Measurements from ENCODE around the gene AKR1A1. TPM values are rescaled to one million over a fixed set of nuclear protein-coding genes. Genes with fewer than 3 reads are reported as not detected.

AKR1A1 gene
- total RNA-seq, 2 donors from 2014 or later: 200 to 239 TPM

DNA sequence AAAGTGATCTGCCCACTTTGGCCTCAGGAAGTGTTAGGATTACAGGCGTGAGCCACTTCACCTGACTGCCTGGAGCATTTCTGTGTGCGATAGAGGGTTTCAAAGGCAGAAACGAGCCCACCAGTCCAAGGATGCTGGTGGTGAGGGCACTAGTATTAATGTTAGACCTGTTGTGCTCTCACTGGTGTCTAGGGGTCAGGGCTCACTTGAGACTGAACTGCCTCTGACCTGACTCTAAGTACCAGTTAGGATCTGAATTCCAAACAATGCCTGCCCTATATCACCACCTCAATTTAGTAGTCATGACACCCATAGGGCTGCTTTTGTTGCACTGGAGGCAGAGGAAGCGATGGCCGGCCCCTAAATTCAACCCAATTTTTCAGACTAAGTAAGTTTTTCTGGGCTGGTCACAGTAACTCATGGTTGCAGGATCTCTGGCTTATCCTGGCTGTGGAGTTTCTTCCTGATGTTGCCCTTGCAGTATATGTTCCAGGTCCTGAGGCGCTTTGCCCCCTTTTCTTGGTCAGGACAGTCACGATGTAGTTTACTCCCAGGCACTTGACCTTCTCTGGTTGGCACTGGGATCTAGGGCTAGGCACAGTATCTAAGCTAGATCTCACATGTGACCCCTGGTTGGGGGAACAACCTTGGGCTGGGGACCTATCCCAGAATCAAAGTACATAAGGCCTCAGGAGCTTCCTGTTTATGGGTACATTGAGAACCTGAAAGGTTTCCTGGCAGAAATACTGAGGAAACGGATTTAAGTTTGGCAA, 68.7 kb downstream of the AKR1A1 start:
- no peaks in the 10 kb centered on the region for H3K27me3 ChIP-seq (ENCODE audit: control insufficient read depth, insufficient read depth, low read length, poor library complexity, severe bottlenecking)
- Mint-ChIP-seq H3K4me1 (no peaks in the 10 kb centered on the region), H3K36me3 (ENCODE audit: low read depth) (peaks cover 57% of the 10 kb centered on the region), H3K27ac (peak overlapping the region; percentile 45), H3K4me3 (no peak overlapping the region), H3K9me3 (no peaks in the 10 kb centered on the region), H3K27me3 (ENCODE audit: insufficient read depth) (no peaks in the 10 kb centered on the region)
- peaks cover 58% of the 10 kb centered on the region for H3K36me3 ChIP-seq (ENCODE audit: control insufficient read depth, insufficient read depth, low read length)
- WGBS, 2 experiments (ENCODE audit: insufficient coverage in 1 of 2, insufficient read length in 1 of 2): 81 to 83% methylated on average over 7 to 8 of the region's 8 CpGs
- no peaks in the 10 kb centered on the region for H3K9me3 ChIP-seq (ENCODE audit: control insufficient read depth, low read length)
- H3K4me1 ChIP-seq (ENCODE audit: control insufficient read depth, insufficient read depth, low read length): no peaks in the 10 kb centered on the region
- peak overlapping the region; percentile 19 for H3K27ac ChIP-seq (ENCODE audit: low read depth, low read length)
- no peak overlapping the region for H3K9ac ChIP-seq (ENCODE audit: extremely low read depth, low read length, poor library complexity, severe bottlenecking)
- H3K4me3 ChIP-seq (ENCODE audit: low read length): no peak overlapping the region
- DNase-seq: peak; percentile 58
- TF ChIP-seq, protein P1, sequence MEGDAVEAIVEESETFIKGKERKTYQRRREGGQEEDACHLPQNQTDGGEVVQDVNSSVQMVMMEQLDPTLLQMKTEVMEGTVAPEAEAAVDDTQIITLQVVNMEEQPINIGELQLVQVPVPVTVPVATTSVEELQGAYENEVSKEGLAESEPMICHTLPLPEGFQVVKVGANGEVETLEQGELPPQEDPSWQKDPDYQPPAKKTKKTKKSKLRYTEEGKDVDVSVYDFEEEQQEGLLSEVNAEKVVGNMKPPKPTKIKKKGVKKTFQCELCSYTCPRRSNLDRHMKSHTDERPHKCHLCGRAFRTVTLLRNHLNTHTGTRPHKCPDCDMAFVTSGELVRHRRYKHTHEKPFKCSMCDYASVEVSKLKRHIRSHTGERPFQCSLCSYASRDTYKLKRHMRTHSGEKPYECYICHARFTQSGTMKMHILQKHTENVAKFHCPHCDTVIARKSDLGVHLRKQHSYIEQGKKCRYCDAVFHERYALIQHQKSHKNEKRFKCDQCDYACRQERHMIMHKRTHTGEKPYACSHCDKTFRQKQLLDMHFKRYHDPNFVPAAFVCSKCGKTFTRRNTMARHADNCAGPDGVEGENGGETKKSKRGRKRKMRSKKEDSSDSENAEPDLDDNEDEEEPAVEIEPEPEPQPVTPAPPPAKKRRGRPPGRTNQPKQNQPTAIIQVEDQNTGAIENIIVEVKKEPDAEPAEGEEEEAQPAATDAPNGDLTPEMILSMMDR (conservative IDR thresholded peaks at IDR 0.05): no peak

Other genes starting within 250 kb of the AKR1A1 start
- gene HPDL, start 223.9 kb upstream of the AKR1A1 start, total RNA-seq: 10 to 100 TPM in 1 of 2 donors, 1 to 10 TPM in 1; 7.8 to 10.1 TPM
- 10 to 100 TPM in 1 of 2 donors, 1 to 10 TPM in 1; 9.6 to 16.7 TPM for gene TOE1, start 210.7 kb upstream of the AKR1A1 start, total RNA-seq
- gene MUTYH, start 210.4 kb upstream of the AKR1A1 start, total RNA-seq: 10 to 100 TPM; 60.5 to 60.9 TPM
- 10 to 100 TPM in 1 of 2 donors, 1 to 10 TPM in 1; 9.7 to 10.3 TPM for gene TESK2, start 59.7 kb upstream of the AKR1A1 start, total RNA-seq
- gene CCDC163, start 50.8 kb upstream of the AKR1A1 start, total RNA-seq: 1 to 10 TPM; 2.8 to 8.3 TPM
- 1 to 10 TPM; 7.1 to 7.7 TPM for gene MMACHC, start 50.5 kb upstream of the AKR1A1 start, total RNA-seq
- gene PRDX1, start 28.9 kb upstream of the AKR1A1 start, total RNA-seq: 100 to 1,000 TPM; 872 to 949 TPM
- gene NASP, start 33.2 kb downstream of the AKR1A1 start, total RNA-seq: 100 to 1,000 TPM; 368 to 385 TPM
- gene CCDC17, start 73.2 kb downstream of the AKR1A1 start, total RNA-seq: 1 to 10 TPM; 2.5 to 5.1 TPM
- gene GPBP1L1, start 135.7 kb downstream of the AKR1A1 start, total RNA-seq: 100 to 1,000 TPM; 117 to 124 TPM
- gene TMEM69, start 137.4 kb downstream of the AKR1A1 start, total RNA-seq: 10 to 100 TPM; 25.1 to 28.1 TPM
- gene IPP, start 199.8 kb downstream of the AKR1A1 start, total RNA-seq: 10 to 100 TPM; 14.9 to 18.6 TPM